NCI-H510A (cell line): ENCODE measurements around the gene UBE2N.

Source experiments
- DNase-seq: peaks from one replicate; lab custom pipeline; 2025; lab: John Stamatoyannopoulos, UW

UBE2N gene

GRCh38 chr12:93441617-93442410 is at the start of gene UBE2N:
Gene UBE2N, minus strand, starts transcription at chr12:93441947. Its CDS starts 63 bp downstream, at chr12:93441884.
- DNase-seq, result peak; percentile 91

GRCh38 chr12:93484315-93484981 is 42.7 kb upstream of the UBE2N start:
- no peak for DNase-seq

GRCh38 chr12:93483151-93483807 is 41.5 kb upstream of the UBE2N start:
- no peak for DNase-seq

- DNase-seq, result no peak
Observed at GRCh38 chr12:93482721-93483120, 41.0 kb upstream of the UBE2N start.

- DNase-seq, result no peak
Observed at GRCh38 chr12:93476555-93476954, 34.8 kb upstream of the UBE2N start.

GRCh38 chr12:93469386-93469785 is 27.6 kb upstream of the UBE2N start:
- no peak for DNase-seq

- DNase-seq, result no peak
Observed at GRCh38 chr12:93468008-93468371, 26.2 kb upstream of the UBE2N start.

- DNase-seq, result peak; percentile 83
Observed at GRCh38 chr12:93467351-93468007, 25.7 kb upstream of the UBE2N start, which contains the start of gene MRPL42. Gene MRPL42, plus strand, starts transcription at chr12:93467514. Its CDS starts 1,772 bp downstream, at chr12:93469286.

GRCh38 chr12:93466625-93467350 is 25.0 kb upstream of the UBE2N start:
- DNase-seq, result no peak

- DNase-seq, result no peak
Observed at GRCh38 chr12:93465841-93466240, 24.1 kb upstream of the UBE2N start.

GRCh38 chr12:93461503-93461902 is 19.8 kb upstream of the UBE2N start:
- DNase-seq, result no peak

GRCh38 chr12:93460902-93461301 is 19.2 kb upstream of the UBE2N start:
- no peak for DNase-seq

- no peak for DNase-seq
Observed at GRCh38 chr12:93460003-93460402, 18.3 kb upstream of the UBE2N start.

GRCh38 chr12:93459097-93459496 is 17.4 kb upstream of the UBE2N start:
- DNase-seq, result no peak

GRCh38 chr12:93456077-93456476 is 14.3 kb upstream of the UBE2N start:
- DNase-seq, result no peak

GRCh38 chr12:93453633-93454032 is 11.9 kb upstream of the UBE2N start:
- no peak for DNase-seq

GRCh38 chr12:93451423-93452158 is 9.8 kb upstream of the UBE2N start:
- no peak for DNase-seq

GRCh38 chr12:93449277-93449676 is 7.5 kb upstream of the UBE2N start:
- no peak for DNase-seq

- DNase-seq, result no peak
Observed at GRCh38 chr12:93448796-93449195, 7.0 kb upstream of the UBE2N start.

GRCh38 chr12:93447555-93448290 is 6.0 kb upstream of the UBE2N start:
- no peak for DNase-seq
